Right kidney (tissue), 1 donor: ENCODE data around the gene YWHAE.
"Not testable (repeated sequence)": the region's sequence is repeated elsewhere in the genome, so short reads cannot be mapped to it uniquely, and the experiment has no call there.

Source experiments
- DNase-seq: peaks from one replicate; pipeline ENCODE4 v3.0.0-alpha.2; 2016

The YWHAE gene

GRCh38 chr17:1376061-1376460 is 24.0 kb downstream of the YWHAE start:
- no peak for DNase-seq

GRCh38 chr17:1375615-1376014 is 24.4 kb downstream of the YWHAE start:
- no peak for DNase-seq

GRCh38 chr17:1374431-1375177 is 25.4 kb downstream of the YWHAE start:
- DNase-seq = no peak

GRCh38 chr17:1373707-1374237 is 26.2 kb downstream of the YWHAE start:
- no peak for DNase-seq

GRCh38 chr17:1372618-1373017 is 27.4 kb downstream of the YWHAE start:
- DNase-seq = no peak

GRCh38 chr17:1371893-1372590 is 28.0 kb downstream of the YWHAE start:
- no peak for DNase-seq

- no peak for DNase-seq
Observed at GRCh38 chr17:1368588-1368987, 31.4 kb downstream of the YWHAE start.

GRCh38 chr17:1367351-1367745 is 32.7 kb downstream of the YWHAE start:
- no peak for DNase-seq

- no peak for DNase-seq
Observed at GRCh38 chr17:1366234-1366633, 33.8 kb downstream of the YWHAE start.

- peak; percentile 29 for DNase-seq
Observed at GRCh38 chr17:1365445-1366039, 34.5 kb downstream of the YWHAE start.

GRCh38 chr17:1362964-1363363 is 37.1 kb downstream of the YWHAE start:
- no peak for DNase-seq

- no peak for DNase-seq
Observed at GRCh38 chr17:1362065-1362848, 37.8 kb downstream of the YWHAE start.

- DNase-seq = no peak
Observed at GRCh38 chr17:1360975-1361374, 39.0 kb downstream of the YWHAE start.

- DNase-seq = not testable (repeated sequence)
Observed at GRCh38 chr17:1360315-1360714, 39.7 kb downstream of the YWHAE start.

GRCh38 chr17:1354030-1354429 is 46.0 kb downstream of the YWHAE start:
- DNase-seq = no peak

- not testable (repeated sequence) for DNase-seq
Observed at GRCh38 chr17:1352530-1352929, 47.5 kb downstream of the YWHAE start.

GRCh38 chr17:1351971-1352370 is 48.1 kb downstream of the YWHAE start:
- no peak for DNase-seq

- DNase-seq = no peak
Observed at GRCh38 chr17:1351275-1351674, 48.7 kb downstream of the YWHAE start.

- peak; percentile 26 for DNase-seq
Observed at GRCh38 chr17:1347589-1348323, 52.3 kb downstream of the YWHAE start.

- no peak for DNase-seq
Observed at GRCh38 chr17:1344521-1344920, 55.5 kb downstream of the YWHAE start.

- DNase-seq = no peak
Observed at GRCh38 chr17:1343554-1343953, 56.5 kb downstream of the YWHAE start.

- no peak for DNase-seq
Observed at GRCh38 chr17:1340371-1340770, 59.7 kb downstream of the YWHAE start.
